HTR-8/SVneo (cell line): ENCODE results near the gene MIF4GD.
"Not testable (repeated sequence)": the region's sequence is repeated elsewhere in the genome, so short reads cannot be mapped to it uniquely, and the experiment has no call there.

Source experiments
- DNase-seq: peaks from one replicate; pipeline ENCODE4 v3.0.0; 2011; ENCODE audit warnings: low spot score, mixed read lengths; ENCODE audit not compliant: insufficient read length
- FAIRE-seq: peaks from 2 replicates; lab custom pipeline; 2011; peaks lifted over from hg19 to GRCh38; lab: Jason Lieb, UNC

The MIF4GD gene, protein sequence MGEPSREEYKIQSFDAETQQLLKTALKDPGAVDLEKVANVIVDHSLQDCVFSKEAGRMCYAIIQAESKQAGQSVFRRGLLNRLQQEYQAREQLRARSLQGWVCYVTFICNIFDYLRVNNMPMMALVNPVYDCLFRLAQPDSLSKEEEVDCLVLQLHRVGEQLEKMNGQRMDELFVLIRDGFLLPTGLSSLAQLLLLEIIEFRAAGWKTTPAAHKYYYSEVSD

DNA sequence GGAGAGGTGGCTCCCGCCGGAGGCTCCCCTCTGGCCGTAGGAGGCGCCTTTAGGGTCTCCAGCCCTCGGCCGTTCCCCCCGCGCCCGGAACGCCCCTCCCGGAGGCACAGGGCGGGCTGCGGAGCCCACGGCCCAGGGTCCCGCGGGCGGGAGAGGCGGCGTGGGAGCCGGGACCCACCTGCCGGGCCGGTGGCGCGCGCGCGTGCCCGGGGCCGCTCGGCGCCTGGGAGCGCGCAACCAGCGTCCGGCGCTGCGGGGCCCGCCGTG lies at the start of gene MIF4GD:
MIF4GD (minus strand) TSS at position 266 of the 267 bp plus-strand sequence. CDS start 1,036 bp downstream, outside the sequence.
- FAIRE-seq (no peak), DNase-seq (no peak)

DNA sequence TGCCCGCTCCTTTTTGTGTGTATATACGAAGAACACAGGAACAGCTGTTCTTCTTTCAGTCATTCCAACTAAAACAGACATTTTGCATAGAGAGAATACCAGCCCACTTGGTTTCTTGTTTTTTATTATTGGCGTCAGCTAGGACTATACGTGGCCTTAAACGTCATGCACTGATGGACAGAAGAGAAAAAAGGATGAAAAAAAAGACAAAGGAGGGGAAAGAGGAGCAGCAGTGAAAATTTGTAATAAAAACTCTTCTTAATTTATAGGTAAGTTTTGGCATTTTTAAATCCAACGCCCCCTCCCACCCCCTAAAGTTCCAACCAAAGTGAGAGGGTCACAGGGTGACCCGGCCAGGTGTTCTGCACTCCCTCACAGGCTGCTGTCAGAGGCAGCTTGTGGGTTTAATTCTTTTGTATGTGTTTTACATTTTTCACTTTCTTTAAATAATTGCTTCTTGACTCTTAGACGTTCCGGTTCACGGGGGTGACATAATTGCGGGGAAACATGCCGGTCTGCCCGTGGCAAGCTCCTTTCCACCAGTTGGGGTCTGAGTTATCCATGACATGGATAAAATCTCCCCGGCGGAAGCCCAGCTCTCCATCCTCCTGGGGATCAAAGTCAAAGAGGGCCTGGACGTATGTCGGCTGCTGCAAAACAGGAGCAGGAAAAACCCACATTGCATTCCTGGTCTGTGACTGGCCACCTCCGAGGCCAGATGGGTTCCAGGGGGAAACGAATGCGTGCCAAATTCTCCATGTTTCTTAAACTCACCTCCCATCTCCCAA lies 49.1 kb upstream of the MIF4GD start:
- FAIRE-seq (no peak), DNase-seq (no peak)

DNA sequence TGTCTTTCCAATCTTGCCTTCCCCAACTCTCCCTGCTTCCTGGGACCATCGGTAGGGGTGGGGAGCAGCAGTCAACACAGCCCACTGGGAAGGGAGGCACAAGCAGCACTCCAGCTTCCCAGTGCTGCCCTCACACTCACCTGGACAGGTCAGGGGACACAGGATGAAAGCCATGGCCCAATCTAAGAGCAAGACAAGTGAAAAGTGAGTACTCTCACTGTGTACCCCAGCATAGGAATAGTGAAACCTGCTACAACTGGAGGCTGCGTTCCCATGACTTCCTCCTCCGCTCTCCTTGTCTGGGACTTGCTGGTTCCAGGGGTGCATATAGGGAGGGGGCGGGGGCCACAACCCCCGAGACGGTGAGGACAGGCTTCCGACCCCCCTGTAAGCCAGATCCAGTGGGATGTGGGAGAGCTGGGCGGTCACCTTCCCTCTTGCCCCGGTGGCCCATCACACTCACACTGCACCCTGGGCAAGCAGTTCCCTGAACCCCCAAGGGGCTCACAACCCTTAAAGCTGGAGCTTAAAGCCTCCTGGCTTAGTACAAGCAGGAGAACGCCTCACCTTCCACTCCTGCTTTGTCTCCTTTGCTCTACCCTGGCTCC lies 47.7 kb upstream of the MIF4GD start:
- FAIRE-seq = no peak
- no peak for DNase-seq

DNA sequence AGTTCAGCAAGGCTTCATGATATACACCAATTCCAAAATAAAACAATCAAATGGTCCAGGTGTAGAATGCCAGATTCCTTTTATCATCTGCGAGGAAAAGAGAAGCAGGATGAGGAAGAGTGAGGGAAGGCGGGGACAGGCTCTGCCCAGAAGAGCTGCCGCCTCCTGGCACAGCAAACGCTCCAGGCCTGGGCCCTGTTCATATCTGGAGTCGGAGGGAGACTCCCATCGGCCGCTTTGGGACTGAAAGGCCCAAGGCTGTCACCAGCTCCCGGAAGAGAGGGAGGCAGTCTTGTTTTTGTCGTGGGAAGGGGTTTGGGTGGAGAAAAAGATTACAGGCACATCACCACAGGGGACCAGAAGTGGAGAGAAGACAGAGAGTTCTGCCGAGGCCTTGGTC lies 47.2 kb upstream of the MIF4GD start:
- FAIRE-seq (no peak), DNase-seq (no peak)

DNA sequence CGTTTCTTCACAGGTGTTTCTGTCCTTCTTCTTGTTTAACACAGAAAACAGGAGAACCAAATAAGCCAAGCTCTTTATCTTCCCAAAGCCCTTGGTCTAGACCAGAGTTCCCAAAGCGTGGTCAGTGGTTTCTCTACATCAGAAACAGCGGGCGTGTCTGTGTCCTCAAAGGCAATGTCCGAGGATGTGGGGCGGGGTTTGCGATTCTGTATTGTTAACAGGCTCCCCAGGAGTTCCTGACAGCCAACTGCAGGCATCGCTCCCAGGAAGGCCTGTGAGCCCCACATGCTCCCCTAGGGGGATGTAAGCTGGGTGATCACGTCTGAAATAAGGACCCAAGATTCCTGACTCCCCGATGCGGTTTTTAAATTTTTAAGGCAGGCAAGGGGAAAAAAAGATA lies 46.6 kb upstream of the MIF4GD start:
- no peak for FAIRE-seq

DNA sequence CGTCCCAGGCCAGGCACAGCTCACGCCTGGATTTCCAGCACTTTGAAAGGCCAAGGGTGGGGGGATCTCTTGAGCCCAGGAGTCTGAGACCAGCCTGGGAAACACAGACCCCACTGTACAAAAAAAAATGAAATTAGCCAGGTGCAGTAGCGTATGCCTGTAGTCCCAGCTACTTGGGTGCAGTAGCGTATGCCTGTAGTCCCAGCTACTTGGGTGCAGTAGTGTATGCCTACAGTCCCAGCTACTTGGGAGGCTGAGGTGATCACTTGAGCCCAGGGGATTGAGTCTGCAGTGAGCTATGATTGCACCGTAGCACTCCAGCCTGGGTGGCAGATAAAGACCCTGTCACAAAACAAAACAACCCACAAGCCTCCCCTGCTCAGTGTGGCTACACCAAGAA lies 45.2 kb upstream of the MIF4GD start:
- DNase-seq (no peak), FAIRE-seq (no peak)

More for the DNA sequence above, 46.6 kb upstream of the MIF4GD start:
- DNase-seq = no peak

DNA sequence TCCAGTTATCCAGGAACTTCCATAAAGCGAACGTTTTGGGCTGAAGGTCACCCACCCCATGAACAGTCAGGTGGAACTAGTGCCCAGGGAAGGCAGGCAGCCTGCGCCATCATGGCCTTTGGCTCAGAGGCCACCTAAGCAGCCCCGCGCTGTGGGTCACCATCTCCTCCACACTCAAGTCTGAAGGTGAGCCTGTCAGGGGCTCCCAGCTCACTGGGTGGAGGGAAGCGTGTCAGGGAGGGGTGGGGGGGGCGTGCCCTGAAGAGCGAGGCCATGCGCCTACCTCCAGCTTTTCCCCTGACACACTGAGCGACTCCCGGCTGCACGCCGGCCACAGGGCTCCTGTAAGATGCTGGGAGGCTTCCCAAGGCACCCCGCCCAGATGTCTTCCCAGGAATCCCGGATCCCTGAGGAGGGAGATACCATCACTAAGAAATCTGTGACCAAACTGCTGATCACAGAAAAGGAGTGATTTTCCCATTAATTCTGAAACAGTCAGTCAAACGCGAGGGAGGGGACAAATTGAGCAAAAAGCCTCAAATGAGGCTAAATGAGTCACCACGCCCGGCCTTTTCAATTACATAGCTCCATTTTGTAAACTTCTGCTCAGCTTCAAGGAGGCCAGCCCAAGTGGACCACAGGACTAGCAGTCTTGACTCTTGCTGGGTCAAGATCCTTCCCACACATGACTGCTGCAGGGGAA lies 44.7 kb upstream of the MIF4GD start:
- no peak for FAIRE-seq
- DNase-seq = no peak

DNA sequence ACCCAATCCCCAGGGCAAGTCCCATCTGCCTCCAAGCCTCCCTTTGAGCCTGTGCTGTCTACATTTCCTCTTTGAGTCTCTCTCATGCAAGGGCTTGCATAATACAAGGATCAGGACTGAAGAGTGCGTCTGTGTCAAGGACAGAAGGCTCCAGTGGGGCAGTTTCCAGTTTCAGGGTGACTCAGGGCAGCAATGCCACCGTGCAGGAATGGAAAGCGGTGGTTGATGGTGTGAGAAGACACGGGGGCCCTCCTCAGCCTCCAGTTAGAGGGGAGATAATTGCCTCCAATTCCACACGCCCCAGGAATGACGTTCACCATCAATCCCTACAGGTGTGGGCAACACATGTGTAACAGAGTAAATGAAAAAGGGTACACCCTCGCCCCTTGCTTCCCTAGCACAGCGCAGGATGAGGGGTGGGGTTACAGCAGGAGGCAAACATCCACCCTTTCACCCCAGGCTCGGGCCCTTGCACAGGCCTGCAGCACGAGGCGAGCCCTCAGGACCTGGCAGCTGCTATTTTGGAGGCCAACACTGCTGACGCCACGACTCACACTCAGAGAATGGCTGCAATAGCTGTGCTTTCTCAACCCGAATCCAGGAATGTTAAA lies 43.0 kb upstream of the MIF4GD start:
- DNase-seq (no peak), FAIRE-seq (no peak)

DNA sequence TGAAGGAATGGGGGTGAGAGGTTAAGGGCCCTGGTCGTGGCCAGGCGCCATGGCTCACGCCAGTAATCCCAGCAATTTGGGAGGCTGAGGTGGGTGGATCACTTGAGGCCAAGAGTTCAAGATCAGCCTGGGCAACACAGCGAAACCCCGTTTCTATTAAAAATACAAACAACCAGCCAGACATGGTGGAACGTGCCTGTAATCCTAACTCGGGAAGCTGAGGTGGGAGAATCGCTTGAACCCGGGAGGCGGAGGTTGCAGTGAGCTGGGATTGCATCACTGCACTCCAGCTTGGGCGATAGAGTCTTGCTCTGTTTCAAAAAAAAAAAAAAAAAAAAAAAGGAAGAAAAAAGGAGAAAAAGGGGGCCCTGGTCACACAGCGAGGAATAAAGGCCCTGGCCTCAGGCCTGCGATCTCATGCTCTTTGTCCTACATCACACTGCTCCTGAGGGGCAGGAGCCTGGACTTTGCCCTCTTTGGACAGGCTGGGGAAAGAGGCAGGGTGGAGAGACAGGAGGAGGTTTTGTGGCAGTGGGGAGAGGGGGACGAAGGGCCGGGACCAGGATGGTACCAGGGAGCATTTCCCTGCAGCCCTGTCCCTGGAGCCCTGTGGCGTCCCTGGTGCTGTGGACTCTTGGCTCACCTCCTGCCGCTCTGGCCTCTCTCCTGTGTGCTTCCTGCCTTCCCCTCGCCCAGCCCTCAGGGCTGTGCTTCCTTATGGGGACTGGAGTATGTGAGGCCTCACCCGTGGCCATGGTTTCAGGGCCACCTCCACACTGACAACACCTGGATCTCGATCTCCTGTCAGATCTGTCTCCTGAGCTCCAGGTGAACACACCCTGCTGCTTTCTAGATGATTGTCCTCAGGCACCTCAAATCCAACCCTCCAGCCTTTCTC lies 38.0 kb upstream of the MIF4GD start:
- no peak for FAIRE-seq
- DNase-seq = no peak

DNA sequence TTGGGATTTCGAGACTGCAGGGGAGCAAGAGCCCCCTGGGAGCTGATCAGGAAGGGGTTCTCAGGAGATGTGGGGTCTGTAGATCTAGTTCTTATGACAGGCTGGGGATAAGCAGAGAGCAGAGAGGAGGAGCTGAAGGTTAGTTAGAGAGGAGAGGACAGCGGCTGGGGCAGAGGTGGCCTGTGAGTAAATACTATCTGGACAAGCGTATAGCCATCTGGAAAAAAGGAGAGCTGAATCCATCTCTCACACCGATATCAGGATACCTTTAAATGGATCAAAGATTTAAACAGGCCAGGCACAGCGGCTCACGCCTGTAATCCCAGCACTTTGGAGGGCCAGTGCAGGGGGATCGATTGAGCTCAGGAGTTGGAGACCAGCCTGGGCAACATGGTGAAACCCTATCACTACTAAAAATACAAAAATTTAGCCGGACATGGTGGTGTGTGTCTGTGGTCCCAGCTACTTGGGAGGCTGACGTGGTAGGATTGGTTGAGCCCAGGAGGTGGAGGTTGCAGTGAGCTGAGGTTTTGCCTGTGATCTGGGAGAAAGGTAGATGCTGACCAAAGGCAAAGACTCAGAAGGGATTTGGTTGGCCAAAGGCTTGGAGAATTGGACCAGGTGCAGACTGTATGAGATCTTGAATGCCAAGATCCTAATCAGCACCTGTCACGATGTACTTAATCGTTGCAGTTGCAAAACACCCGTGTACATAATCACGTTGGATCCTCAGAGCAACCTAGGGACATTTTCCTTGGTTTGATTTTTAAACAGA lies 37.1 kb upstream of the MIF4GD start:
- DNase-seq = no peak
- FAIRE-seq = no peak

DNA sequence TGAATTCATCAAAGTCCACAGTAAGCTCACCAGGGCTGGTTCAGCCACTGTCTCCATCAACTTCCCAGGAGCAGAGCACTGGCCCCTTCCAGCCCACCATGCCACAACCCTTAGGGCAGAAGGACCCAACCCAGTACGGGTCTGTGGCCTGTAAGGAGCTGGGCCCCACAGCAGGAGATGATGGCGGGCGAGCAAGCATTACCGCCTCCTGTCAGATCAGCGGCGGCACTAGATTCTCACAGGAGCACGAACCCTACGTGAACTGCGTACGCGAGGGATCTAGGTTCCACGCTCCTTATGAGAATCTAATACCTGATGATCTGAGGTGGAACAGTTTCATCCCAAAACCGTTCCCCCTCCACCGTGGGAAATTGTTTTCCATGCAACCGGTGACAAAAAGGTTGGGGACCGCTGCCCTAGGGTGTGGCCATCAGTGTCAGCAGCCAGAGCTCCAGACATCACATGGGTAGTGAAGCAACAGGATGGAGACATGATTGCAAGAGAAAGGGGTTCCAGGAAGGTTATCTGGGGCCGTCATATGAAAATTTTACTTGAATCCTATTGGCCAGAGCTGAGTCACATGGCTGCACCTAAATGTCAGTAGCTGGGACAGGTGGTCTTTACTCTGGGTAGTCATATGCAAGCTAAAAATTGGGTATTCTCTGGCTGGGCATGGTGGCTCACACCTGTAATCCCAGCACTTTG lies 30.6 kb upstream of the MIF4GD start:
- DNase-seq (no peak), FAIRE-seq (no peak)

DNA sequence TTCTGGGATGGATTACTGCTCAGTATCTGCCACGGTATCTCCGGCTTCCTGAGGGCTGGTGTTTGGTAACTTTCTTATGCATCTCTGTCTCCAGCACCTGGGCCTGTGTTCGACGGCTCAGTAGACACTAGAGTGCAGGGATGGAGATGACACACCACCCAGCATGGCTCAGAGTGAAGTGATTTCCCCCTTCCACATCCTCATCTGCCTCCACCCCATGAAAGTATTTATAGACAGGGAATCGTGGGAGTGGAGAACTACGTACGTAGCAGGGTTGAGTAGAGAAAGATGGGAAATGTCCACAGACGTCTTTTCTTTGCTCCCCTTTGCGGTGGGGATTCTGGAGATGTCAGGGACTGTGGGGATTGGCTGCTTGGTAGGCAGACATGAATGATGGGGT lies 30.0 kb upstream of the MIF4GD start:
- FAIRE-seq (no peak), DNase-seq (no peak)

DNA sequence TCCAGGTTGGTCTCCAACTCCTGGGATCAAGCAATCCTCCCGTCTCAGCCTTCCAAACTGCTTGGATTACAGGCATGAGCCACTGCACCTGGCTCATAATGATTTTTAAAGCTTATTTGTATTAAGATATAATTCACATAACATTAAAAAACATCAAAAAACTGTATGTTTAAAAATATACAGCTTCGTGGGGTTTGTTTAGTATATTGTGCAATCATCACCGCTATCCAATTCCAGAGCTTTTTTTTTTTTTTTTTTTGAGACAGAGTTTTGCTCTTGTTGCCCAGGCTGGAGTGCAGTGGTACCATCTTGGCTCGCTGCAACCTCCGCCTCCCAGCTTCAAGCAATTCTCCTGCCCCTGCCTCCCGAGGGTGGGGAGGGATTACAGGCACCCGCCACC lies 29.2 kb upstream of the MIF4GD start:
- no peak for DNase-seq
- FAIRE-seq = no peak

DNA sequence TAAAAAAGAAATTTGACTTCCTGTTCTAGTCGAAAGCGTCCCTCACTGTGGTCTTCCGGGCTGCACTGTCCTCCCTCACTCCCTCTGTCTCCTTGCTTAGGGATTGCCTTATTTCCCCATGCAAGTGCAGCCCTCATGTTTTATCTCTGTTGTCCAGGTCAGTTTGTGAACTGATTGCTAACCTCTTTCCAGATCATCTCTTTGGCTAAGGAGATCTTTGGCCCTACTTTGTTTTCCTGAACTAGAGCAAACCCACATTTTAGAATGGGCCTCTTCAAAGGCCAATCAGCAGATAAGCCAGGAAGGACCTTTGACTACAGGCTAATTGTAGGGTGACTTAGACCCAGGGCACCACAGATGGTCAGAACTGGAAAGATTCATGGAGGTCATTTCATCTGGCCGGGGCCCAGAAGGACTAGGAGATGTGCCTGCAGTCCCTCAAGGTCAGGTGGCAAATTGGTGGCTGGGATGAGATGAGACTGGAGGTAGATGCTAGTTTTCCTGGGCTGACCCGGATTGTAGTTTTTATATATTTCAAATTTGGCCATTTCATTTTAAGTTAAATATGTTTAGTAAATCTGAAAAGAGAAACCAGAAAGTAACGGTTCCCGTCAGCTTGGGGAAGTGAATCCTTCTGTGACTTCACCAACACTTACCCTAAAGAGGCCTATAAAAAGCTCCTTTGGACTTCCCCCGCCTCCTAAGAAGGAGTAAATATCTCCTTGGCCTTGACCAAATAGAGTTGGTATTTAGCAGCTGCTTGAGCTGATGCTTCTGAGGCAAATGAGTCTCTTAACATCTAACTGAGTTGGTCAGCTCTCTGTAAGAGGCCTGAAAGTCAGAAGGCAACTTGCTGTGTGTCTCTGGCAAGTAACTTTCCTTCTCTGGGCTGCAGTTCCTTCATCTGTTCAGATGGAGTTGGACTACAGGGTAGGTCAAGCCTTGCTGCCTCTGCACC lies 24.4 kb upstream of the MIF4GD start:
- no peak for DNase-seq
- no peak for FAIRE-seq

DNA sequence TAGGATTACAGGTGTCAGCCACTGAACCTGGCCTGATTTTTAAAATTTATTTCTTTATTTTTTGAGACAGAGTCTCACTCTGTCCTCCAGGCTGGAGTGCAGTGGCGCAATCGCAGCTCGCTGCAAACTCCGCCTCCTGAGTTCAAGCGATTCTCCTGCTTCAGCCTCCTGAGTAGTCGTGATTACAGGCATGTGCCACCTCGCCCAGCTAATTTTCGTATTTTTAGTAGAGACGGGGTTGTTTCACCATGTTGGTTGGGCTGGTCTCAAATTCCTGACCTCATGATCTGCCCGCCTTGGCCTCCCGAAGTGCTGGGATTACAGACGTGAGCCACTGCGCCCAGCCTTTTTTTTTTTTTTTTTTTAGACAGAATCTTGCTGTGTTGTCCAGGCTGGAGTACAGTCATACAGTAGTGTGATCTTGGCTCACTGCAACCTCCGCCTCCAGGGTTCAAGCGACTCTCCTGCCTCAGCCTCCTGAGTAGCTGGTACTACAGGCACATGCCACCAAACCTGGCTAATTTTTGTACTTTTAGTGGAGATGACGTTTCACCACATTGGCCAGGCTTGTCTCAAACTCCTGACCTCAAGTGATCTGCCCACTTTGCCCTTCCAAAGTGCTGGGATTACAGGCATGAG lies 21.9 kb upstream of the MIF4GD start:
- not testable (repeated sequence) for DNase-seq, FAIRE-seq

DNA sequence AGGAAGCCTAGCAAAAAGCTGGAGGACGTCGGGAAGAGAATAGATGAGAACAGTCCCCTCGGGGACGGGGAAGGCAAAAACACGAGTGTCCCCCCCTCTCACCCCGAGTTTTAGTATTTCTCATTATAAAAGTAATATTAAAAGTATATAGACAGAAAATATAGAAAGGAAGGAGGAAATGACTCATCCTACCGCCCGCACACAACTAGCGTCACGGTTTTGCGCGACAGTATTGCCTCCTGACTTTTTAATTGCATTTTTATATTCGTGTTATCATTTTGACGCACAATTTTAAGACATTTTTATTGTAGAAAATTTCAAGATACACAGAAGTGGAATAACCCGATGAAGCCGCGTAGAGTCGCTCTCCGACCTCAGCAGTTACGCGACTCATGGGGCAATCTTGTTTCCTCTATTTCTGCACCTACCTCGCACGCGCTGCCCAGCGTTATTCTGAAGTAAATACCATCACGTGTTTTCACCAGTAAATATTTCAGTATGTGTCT lies 18.9 kb upstream of the MIF4GD start:
- DNase-seq (no peak), FAIRE-seq (no peak)
